Lung microvascular endothelial cell (primary cell): ENCODE measurements around the gene PGGT1B. TPM values are rescaled to one million over a fixed set of nuclear protein-coding genes. Genes with fewer than 3 reads are reported as not detected.
"Not testable (repeated sequence)": the region's sequence is repeated elsewhere in the genome, so short reads cannot be mapped to it uniquely, and the experiment has no call there.

Experiments used
- DNase-seq, 2 donors: peaks; one replicate each; pipeline versions ENCODE4 v3.0.0 to v3.0.0-alpha.2; 2010; ENCODE audit warnings: low read depth in 2 of 2
- total RNA-seq: library from RNA; depleted of rRNA; stranded (reverse); fragments of >200 nt; gene quantifications from 2 replicates; pipeline ENCODE4 v1.2.1, GENCODE V29; 2014

PGGT1B gene
- total RNA-seq, 1 donor from 2014 or later = 14.3 TPM

- DNase-seq = no peak
These were observed 2.4 kb downstream of the PGGT1B start for GRCh38 chr5:115260248-115260647.

- no peak for DNase-seq
These were observed 4.7 kb downstream of the PGGT1B start for GRCh38 chr5:115257981-115258380.

GRCh38 chr5:115249379-115249778, 13.3 kb downstream of the PGGT1B start:
- not testable (repeated sequence) for DNase-seq

- DNase-seq = peak; percentile 44 to 63
These were observed 16.2 kb downstream of the PGGT1B start for GRCh38 chr5:115246361-115246991.

- DNase-seq = peak in 1 of 2 donors; percentile 31
These were observed 19.3 kb downstream of the PGGT1B start for GRCh38 chr5:115243412-115243811.

- no peak for DNase-seq
These were observed 20.6 kb downstream of the PGGT1B start for GRCh38 chr5:115241881-115242642.

- no peak for DNase-seq
These were observed 25.6 kb downstream of the PGGT1B start for GRCh38 chr5:115237066-115237465.

GRCh38 chr5:115236599-115236998, 26.1 kb downstream of the PGGT1B start:
- no peak for DNase-seq

DNA sequence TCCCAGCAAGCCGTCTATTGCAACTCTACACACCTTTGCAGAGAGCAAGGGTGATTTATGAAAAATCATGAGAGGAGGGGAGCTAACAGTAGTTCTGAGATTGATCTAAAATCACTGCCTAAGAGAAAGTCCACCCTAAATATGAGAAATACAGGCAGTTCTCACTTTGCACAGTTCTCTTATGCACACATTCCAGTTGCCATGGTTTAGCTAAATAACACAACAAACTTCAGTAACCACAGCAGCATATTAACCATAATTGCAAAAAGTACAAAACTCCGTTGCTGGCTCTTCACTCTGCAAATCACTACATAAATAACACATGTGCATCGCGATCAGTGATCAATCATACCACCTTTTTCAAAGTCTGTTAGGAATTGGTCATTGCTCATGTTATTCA, 31.1 kb downstream of the PGGT1B start:
- no peak for DNase-seq

GRCh38 chr5:115229606-115230005, 33.1 kb downstream of the PGGT1B start:
- no peak for DNase-seq

- no peak for DNase-seq
These were observed 35.4 kb downstream of the PGGT1B start for GRCh38 chr5:115227281-115227680.

DNA sequence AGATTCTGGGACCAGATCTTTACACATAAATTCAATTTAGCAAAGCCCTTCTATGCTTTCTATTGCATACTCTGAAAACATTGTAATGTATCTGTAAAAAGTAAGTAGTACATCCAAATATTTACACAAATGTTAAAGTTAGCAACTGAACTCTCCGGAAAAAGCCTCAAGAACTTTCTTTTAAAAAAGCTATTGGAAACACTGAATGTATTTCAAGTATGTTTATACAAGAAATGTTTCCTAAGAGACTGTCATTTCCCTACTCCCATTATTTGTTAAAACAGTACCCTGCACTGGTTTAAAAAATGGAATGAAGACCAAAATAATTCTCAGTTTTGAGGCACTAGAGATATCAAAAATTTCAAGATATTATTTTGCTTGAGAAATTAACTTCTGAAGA, 48.1 kb downstream of the PGGT1B start:
- no peak for DNase-seq

- DNase-seq = no peak
These were observed 53.4 kb downstream of the PGGT1B start for GRCh38 chr5:115209279-115209678.

- DNase-seq = peak in 1 of 2 donors; percentile 10
These were observed 59.7 kb downstream of the PGGT1B start for GRCh38 chr5:115202952-115203351.

DNA sequence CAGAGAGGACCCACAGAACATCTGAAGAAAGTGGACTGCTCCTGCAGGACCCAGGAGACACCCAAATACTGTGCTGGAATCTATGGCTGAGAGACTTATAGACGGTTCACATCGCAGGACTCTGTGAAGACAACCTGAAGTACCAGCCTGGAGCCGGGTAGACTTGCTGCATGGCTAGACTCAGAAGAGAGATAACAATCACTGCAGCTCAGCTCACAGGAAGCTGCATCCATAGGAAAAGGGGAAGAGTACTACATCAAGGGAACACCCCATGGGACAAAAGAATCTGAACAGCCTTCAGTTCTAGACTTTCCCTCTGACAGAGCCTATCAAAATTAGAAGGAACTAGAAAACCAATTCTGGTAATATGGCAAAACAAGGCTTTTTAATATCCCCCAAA, 66.5 kb downstream of the PGGT1B start:
- DNase-seq = no peak

DNA sequence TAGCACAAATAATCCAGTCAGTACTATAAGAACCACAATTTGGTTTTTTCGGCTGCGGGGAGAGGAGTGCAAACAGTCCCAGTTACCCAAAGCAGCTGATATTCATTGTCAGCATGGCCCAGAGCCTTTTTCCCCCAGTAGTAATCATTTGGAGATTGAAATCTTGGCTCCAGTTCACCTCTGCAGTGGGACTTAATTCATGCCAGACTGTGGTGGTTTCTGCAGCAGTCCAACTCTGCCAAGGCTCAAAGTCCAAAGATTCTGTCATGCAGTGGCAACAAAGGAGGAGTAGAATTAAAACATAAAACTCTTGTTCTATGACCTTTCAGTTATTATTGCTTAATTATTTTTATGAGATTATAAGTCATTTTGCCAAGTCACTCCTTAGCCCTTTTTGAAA, 68.0 kb downstream of the PGGT1B start:
- no peak for DNase-seq

- no peak for DNase-seq
These were observed 69.4 kb downstream of the PGGT1B start for GRCh38 chr5:115193295-115193694.

DNA sequence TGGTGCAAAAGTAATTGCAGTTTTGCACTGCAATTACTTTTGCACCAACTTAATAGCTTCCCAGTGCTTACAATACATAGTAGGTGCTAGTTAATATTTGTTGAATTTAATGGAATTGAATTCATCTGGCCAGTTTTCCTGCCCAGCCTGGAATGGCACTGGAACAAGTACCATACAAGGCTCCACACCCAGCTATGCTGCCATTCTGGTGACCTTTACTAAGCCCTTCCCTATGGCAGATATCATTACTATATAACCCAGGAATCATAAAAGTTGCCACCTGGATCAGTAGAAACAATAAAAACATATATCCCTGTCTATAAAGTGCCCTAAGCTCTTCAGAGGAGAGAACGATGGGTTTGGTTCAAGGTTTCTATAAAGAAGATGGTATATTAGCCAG, 70.6 kb downstream of the PGGT1B start:
- DNase-seq = no peak

DNA sequence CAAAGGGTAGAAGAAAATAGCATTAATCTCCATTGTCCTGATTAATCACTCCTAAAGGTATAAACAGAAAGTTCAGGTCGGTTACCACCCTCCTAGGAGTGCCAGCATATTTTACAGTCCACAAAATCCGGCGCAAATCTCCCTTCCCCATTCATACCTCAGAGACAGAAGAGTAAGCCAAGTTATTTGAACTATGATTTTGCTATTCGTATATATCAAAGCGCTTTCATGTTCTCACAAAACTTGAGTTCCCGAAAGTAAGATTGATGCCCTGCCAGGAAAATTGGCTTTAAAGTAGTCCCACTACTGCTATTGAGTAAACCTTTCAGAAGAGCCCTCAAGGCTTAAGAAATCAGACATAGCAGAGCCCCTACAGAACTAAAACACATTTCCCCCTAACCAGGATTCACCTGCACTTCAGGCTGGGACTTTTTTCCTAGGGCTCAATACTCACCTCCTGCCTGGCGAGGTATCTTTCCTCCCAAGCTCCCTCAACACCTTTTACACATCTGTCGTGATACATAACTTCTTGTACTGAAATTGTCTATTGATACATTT, 71.1 kb downstream of the PGGT1B start:
- DNase-seq = no peak

DNA sequence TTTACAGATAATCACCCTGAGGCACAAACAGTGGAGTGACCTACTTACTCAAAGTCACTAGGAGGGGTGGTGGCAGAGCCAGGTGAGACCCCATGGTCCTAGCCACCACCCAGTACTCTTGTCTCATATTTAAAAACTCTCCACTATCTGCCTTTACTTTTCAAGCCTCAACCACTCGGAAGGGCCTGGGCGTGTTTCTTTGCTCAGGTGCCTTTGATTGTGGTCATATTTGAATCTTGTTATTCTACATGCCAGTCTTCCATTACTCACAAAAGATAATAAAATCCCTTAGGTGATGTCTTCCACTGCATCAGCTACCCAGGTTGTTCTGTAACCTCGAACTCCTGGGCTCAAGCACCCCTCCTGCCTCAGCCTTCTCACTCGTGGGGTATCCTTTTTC, 72.3 kb downstream of the PGGT1B start:
- DNase-seq = no peak

DNA sequence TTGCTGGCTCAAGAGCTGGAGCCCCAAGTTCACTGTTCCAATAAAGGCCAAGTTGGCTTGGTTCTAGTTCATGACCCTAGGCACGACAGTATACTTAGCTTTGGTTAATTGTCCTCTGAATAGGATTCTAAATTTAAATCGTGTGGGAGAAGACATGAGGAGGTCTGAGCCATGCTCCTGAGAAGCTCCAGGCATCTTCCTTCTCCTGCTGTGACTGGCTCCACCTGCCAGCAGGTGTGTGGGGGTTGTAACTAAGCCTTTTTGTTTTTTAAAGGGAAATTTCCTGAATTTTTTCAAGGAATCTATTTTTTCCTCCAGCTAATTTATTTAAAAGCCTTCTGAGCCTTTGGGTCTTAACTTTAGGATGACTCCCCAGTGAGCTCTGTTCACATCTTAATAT, 72.8 kb downstream of the PGGT1B start:
- DNase-seq = no peak

GRCh38 chr5:115186794-115187193, 75.9 kb downstream of the PGGT1B start:
- DNase-seq = no peak

DNA sequence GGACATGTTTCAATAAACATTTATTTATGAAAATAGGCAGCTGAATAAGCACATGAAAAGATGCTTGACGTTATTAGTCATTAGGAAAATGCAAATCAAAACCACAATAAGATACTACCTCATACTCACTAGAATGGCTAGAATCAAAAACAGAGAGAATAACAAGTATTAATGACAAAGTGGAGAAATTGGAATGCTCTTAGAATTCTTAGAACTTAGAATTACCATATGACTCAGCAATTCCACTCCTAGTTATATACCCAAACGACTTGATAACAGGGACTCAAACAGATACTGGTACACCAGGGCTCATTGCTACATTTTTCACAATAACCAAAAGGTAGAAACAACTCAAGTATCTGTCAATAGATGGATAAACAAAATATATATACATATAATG, 77.9 kb downstream of the PGGT1B start:
- DNase-seq = no peak
